RCC 7860 (cell line): Measurements from ENCODE around the gene BPIFB3.

Source experiments
- DNase-seq: peaks from one replicate; pipeline ENCODE4 v3.0.0-alpha.2; 2015; ENCODE audit warnings: low spot score
- FAIRE-seq: peaks from 2 replicates; lab custom pipeline; 2012; peaks lifted over from hg19 to GRCh38; lab: Jason Lieb, UNC

BPIFB3 gene

GRCh38 chr20:33015700-33016580 lies 37.8 kb upstream of the BPIFB3 start:
- FAIRE-seq (no peak), DNase-seq (no peak)

- FAIRE-seq: no peak
- DNase-seq: no peak
These were observed 37.1 kb upstream of the BPIFB3 start for GRCh38 chr20:33016581-33017109.

GRCh38 chr20:33017542-33017941 lies 36.2 kb upstream of the BPIFB3 start:
- DNase-seq (no peak), FAIRE-seq (no peak)

GRCh38 chr20:33018169-33018931 lies 35.4 kb upstream of the BPIFB3 start:
- no peak for FAIRE-seq

GRCh38 chr20:33019465-33020277 lies 34.0 kb upstream of the BPIFB3 start:
- no peak for DNase-seq
- no peak for FAIRE-seq

More at GRCh38 chr20:33018169-33018931, 35.4 kb upstream of the BPIFB3 start:
- no peak for DNase-seq

- no peak for DNase-seq
- no peak for FAIRE-seq
These were observed 33.2 kb upstream of the BPIFB3 start for GRCh38 chr20:33020278-33021161.

GRCh38 chr20:33021879-33022278 lies 31.8 kb upstream of the BPIFB3 start:
- FAIRE-seq (no peak), DNase-seq (no peak)

GRCh38 chr20:33022289-33022688 lies 31.4 kb upstream of the BPIFB3 start:
- FAIRE-seq: no peak
- no peak for DNase-seq

- FAIRE-seq: no peak
- DNase-seq: no peak
These were observed 30.8 kb upstream of the BPIFB3 start for GRCh38 chr20:33022694-33023438.

- FAIRE-seq: no peak
These were observed 30.1 kb upstream of the BPIFB3 start for GRCh38 chr20:33023439-33024242.

GRCh38 chr20:33024243-33024560 lies 29.5 kb upstream of the BPIFB3 start:
- FAIRE-seq (no peak), DNase-seq (no peak)

More at GRCh38 chr20:33023439-33024242, 30.1 kb upstream of the BPIFB3 start:
- no peak for DNase-seq

- DNase-seq: no peak
- FAIRE-seq: no peak
These were observed 28.9 kb upstream of the BPIFB3 start for GRCh38 chr20:33024609-33025317.

GRCh38 chr20:33025318-33025876 lies 28.3 kb upstream of the BPIFB3 start:
- no peak for DNase-seq
- FAIRE-seq: no peak

GRCh38 chr20:33026072-33026778 lies 27.5 kb upstream of the BPIFB3 start:
- FAIRE-seq (no peak), DNase-seq (no peak)

- no peak for DNase-seq
- no peak for FAIRE-seq
These were observed 26.6 kb upstream of the BPIFB3 start for GRCh38 chr20:33026779-33027759.
